Lung (tissue), 12 donors: ENCODE results near the gene PPIG. TPM values are rescaled to one million over a fixed set of nuclear protein-coding genes. Genes with fewer than 3 reads are reported as not detected.

Experiments used
- ATAC-seq: fragments of 200-7000 bp; cut with Tn5 transposase; one replicate; pipeline ENCODE4 v1.9.1; 2020; ENCODE audit warnings: moderate number of reproducible peaks; ENCODE audit not compliant: insufficient read depth, low FRiP score
- DNase-seq, 3 donors: peaks; one replicate each; pipeline ENCODE4 v3.0.0-alpha.2; 2013 to 2017
- H3K27ac ChIP-seq, 2 donors: one replicate each; pipeline ENCODE4 v1.5.1; 2013; ENCODE audit warnings: mild to moderate bottlenecking in 2 of 2, moderate library complexity in 2 of 2, control low read depth in 1 of 2, inconsistent platforms in 1 of 2, low read depth in 1 of 2, low read length in 1 of 2
- H3K27me3 ChIP-seq, 3 donors: one replicate each; pipeline ENCODE4 v1.5.1; 2013; ENCODE audit warnings: low read length in 2 of 3; ENCODE audit not compliant: control insufficient read depth in 3 of 3, insufficient read depth in 3 of 3
- H3K36me3 ChIP-seq, 4 donors: one replicate each; pipeline ENCODE4 v1.5.1; 2013; ENCODE audit warnings: low read length in 4 of 4, mild to moderate bottlenecking in 1 of 4, moderate library complexity in 1 of 4; ENCODE audit not compliant: control insufficient read depth in 4 of 4, insufficient read depth in 4 of 4
- H3K4me1 ChIP-seq, 5 donors: one replicate each; pipeline ENCODE4 v1.5.1; 2013; ENCODE audit warnings: low read length in 5 of 5, mild to moderate bottlenecking in 2 of 5, moderate library complexity in 1 of 5; ENCODE audit not compliant: control insufficient read depth in 5 of 5, insufficient read depth in 5 of 5
- H3K4me3 ChIP-seq: one replicate; pipeline ENCODE4 v1.5.1; 2013; ENCODE audit warnings: mild to moderate bottlenecking, control low read depth, moderate library complexity
- H3K9ac ChIP-seq, 2 donors: one replicate each; pipeline ENCODE4 v1.5.1; 2013; ENCODE audit warnings: low read length in 2 of 2, control low read depth in 1 of 2; ENCODE audit not compliant: insufficient read depth in 1 of 2
- H3K9me3 ChIP-seq, 4 donors: one replicate each; pipeline ENCODE4 v1.5.1; 2013; ENCODE audit warnings: low read length in 3 of 4, mild to moderate bottlenecking in 1 of 4, moderate library complexity in 1 of 4; ENCODE audit not compliant: control insufficient read depth in 4 of 4, insufficient read depth in 3 of 4
- CTCF ChIP-seq: IDR thresholded peaks from 2 replicates; pipeline ENCODE4 v1.5.1; 2012; ENCODE audit warnings: mild to moderate bottlenecking; ENCODE audit errors: control extremely low read depth, extremely low read depth
- WGBS, 2 donors: extraction: QIAGEN DNeasy Blood & Tissue Kit; methylation state at CpG; one replicate each; pipeline ENCODE4 v1.1.7; 2013; 5-methylcytosine and 5-hydroxymethylcytosine counted together
- polyA plus RNA-seq, 2 donors: library from polyadenylated mRNA; stranded (reverse); fragments of 200-250 nt; gene quantifications; one replicate each; pipeline ENCODE4 v1.2.1, GENCODE V29; 2013
- total RNA-seq, 2 donors: library from RNA; depleted of rRNA in 1 of 2; stranded (reverse); fragments of >200 nt in 1 of 2; gene quantifications; one replicate each; pipeline ENCODE4 v1.2.1, GENCODE V29; 2014 to 2021
- donor health status: control.
- donor health status: control.
- donor health status: Bipolar disorder and iron deficiency.
- donor health status: healthy.
- donor health status: DM: yes; HTN: yes; CAD: no.

PPIG gene
- total and polyA plus RNA-seq, 4 donors, result 26.2 to 56.1 (median 48.2) TPM

GRCh38 chr2:169663247-169663646, 79.1 kb downstream of the PPIG start:
- H3K9ac ChIP-seq, result no peak overlapping the region
- no peaks in the 10 kb centered on the region for H3K4me1 ChIP-seq
- no peaks in the 10 kb centered on the region for H3K9me3 ChIP-seq
- no peak overlapping the region for H3K4me3 ChIP-seq
- DNase-seq (no peak), ATAC-seq (no peak)
- WGBS, 2 donors, result 93 to 97% methylated on average over 3 of the region's 3 CpGs
- no peaks in the 10 kb centered on the region for H3K36me3 ChIP-seq
- H3K27ac ChIP-seq, result no peak overlapping the region
- H3K27me3 ChIP-seq, result no peaks in the 10 kb centered on the region
- no peak for TF ChIP-seq CTCF

GRCh38 chr2:169664600-169664977, 80.4 kb downstream of the PPIG start:
- DNase-seq (no peak), ATAC-seq (no peak)
- Histone ChIP-seq H3K9ac (no peak overlapping the region), H3K4me1 (no peaks in the 10 kb centered on the region), H3K27ac (no peak overlapping the region), H3K36me3 (no peaks in the 10 kb centered on the region), H3K9me3 (no peaks in the 10 kb centered on the region), H3K27me3 (no peaks in the 10 kb centered on the region), H3K4me3 (no peak overlapping the region)
- WGBS, 2 donors, result 66 to 79% methylated on average over 1 of the region's 1 CpG
- TF ChIP-seq CTCF, result no peak

GRCh38 chr2:169664978-169665930, 81.1 kb downstream of the PPIG start:
- Histone ChIP-seq H3K27me3 (no peaks in the 10 kb centered on the region), H3K9me3 (no peaks in the 10 kb centered on the region), H3K4me1 (no peaks in the 10 kb centered on the region), H3K4me3 (no peak overlapping the region), H3K27ac (no peak overlapping the region), H3K9ac (no peak overlapping the region), H3K36me3 (no peaks in the 10 kb centered on the region)
- ATAC-seq (no peak), DNase-seq (peak in 1 of 3 donors; percentile 13)
- TF ChIP-seq CTCF, result no peak
- 52 to 64% methylated on average over 1 of the region's 1 CpG for WGBS, 2 donors
